HepG2 (cell line): Measurements from ENCODE around the gene CAMTA1. TPM values are rescaled to one million over a fixed set of nuclear protein-coding genes. Genes with fewer than 3 reads are reported as not detected.

Experiments
- ATAC-seq: fragments of 200-7000 bp; cut with Tn5 transposase; 3 replicates; pipeline ENCODE4 v1.9.1; 2020; ENCODE audit warnings: mild to moderate bottlenecking, moderate library complexity
- BruUV-seq: library from RNA; stranded (reverse); fragments of 400-500 nt; replicated peaks from 2 replicates; lab custom pipeline; 2021; lab: Mats Ljungman, UMichigan
- CTCF ChIA-PET: fragments of 300-600 bp; formaldehyde crosslinking; extraction: SDS; loops from one replicate; lab custom pipeline; 2021; ENCODE audit warnings: low total read pairs, inconsistent platforms, low intra/inter-chr PET ratio; lab: Yijun Ruan, JAX
- POLR2A ChIA-PET: fragments of 350-600 bp; sonication (Branson Sonifier 250); formaldehyde crosslinking; loops from one replicate; lab custom pipeline; 2020; ENCODE audit warnings: antibody characterized with exemption, inconsistent platforms; lab: Yijun Ruan, JAX
- DNase-seq: peaks from one replicate; pipeline ENCODE4 v3.0.0-alpha.2; 2015; ENCODE audit warnings: low spot score
- FAIRE-seq: peaks from 3 replicates; lab custom pipeline; 2011; peaks lifted over from hg19 to GRCh38; lab: Jason Lieb, UNC
- H2AFZ ChIP-seq: one replicate; pipeline ENCODE4 v1.6.1; 2011; ENCODE audit warnings: low read length, inconsistent platforms
- H3K27ac ChIP-seq: fragments of 300-600 bp; 3 replicates; pipeline ENCODE4 v1.8.0; 2011; ENCODE audit warnings: mixed run types, mild to moderate bottlenecking, mixed read lengths, low read length, inconsistent platforms; ENCODE audit not compliant: insufficient read depth; ENCODE audit errors: extremely low read length
- H3K27me3 ChIP-seq, 2 experiments: fragments of 200-600 bp in 1 of 2; 2 replicates in 1 of 2; 3 replicates in 1 of 2; pipeline versions ENCODE4 v1.6.0 to v1.8.0; 2011; ENCODE audit warnings: low read length in 2 of 2, mild to moderate bottlenecking in 2 of 2, moderate library complexity in 2 of 2, inconsistent platforms in 1 of 2; ENCODE audit not compliant: insufficient read depth in 2 of 2, control insufficient read depth in 1 of 2
- H3K36me3 ChIP-seq, 2 experiments: fragments of 200-600 bp in 1 of 2; replicated peaks in 1 of 2; 2 replicates in 1 of 2; 3 replicates in 1 of 2; pipeline versions ENCODE4 v1.5.1 to v1.8.0; 2011; ENCODE audit warnings: low read length in 2 of 2, inconsistent platforms in 1 of 2; ENCODE audit not compliant: insufficient read depth in 2 of 2, control insufficient read depth in 1 of 2
- H3K4me1 ChIP-seq: 2 replicates; pipeline ENCODE4 v1.5.1; 2012; ENCODE audit warnings: low read length, inconsistent platforms; ENCODE audit not compliant: insufficient read depth
- H3K4me2 ChIP-seq: 2 replicates; pipeline ENCODE4 v1.6.0; 2011; ENCODE audit warnings: low read depth, low read length, inconsistent platforms
- H3K4me3 ChIP-seq, 3 experiments: fragments of 200-600 bp in 1 of 3; sonication (generic), shearing (Covaris generic) in 1 of 3; replicated peaks in 1 of 3; 2 replicates each; pipeline ENCODE4 v1.5.1; 2011 to 2016; ENCODE audit warnings: low read length in 3 of 3, inconsistent platforms in 2 of 3, low read depth in 2 of 3, mild to moderate bottlenecking in 2 of 3, control low read depth in 1 of 3, mixed read lengths in 1 of 3; ENCODE audit not compliant: insufficient read depth in 1 of 3
- H3K79me2 ChIP-seq: one replicate; pipeline ENCODE4 v1.6.1; 2011; ENCODE audit warnings: low read length, inconsistent platforms; ENCODE audit not compliant: insufficient read depth
- H3K9ac ChIP-seq: 2 replicates; pipeline ENCODE4 v1.6.0; 2011; ENCODE audit warnings: mild to moderate bottlenecking, low read depth, low read length, inconsistent platforms; ENCODE audit not compliant: insufficient read depth
- H3K9me3 ChIP-seq: 2 replicates; pipeline ENCODE4 v1.5.1; 2012; ENCODE audit warnings: mild to moderate bottlenecking, low read length
- H4K20me1 ChIP-seq: 2 replicates; pipeline ENCODE4 v1.6.0; 2011; ENCODE audit warnings: inconsistent platforms, mild to moderate bottlenecking, low read length, moderate library complexity; ENCODE audit not compliant: insufficient read depth
- FOXA1 ChIP-seq, 2 experiments: fragments of 450-650 bp in 1 of 2; sonication (generic) in 1 of 2; formaldehyde crosslinking in 1 of 2; IDR thresholded peaks; 2 replicates each; pipeline versions ENCODE4 v1.4.0 to v1.6.1; 2016 to 2020; ENCODE audit warnings: missing genetic modification reagents in 1 of 2
- MAFK ChIP-seq, 2 experiments: IDR thresholded peaks in 1 of 2; conservative IDR thresholded peaks in 1 of 2; 2 replicates each; pipeline ENCODE4 v1.6.1; 2011; ENCODE audit warnings: improper control_type of control experiment in 2 of 2, low read length in 2 of 2
- POLR2AphosphoS2 ChIP-seq: IDR thresholded peaks from 2 replicates; pipeline ENCODE4 v1.6.1; 2011; ENCODE audit warnings: low read depth, low read length, improper control_type of control experiment
- PTBP1 ChIP-seq: fragments of 200-400 bp; formaldehyde crosslinking; IDR thresholded peaks from 2 replicates; pipeline ENCODE4 v1.6.1; 2018; ENCODE audit warnings: low read length, low read depth; ENCODE audit not compliant: poor library complexity, severe bottlenecking
- SP5 ChIP-seq: IDR thresholded peaks from 2 replicates; pipeline ENCODE4 v1.6.1; 2016; ENCODE audit warnings: low read depth, borderline replicate concordance
- ZNF234 ChIP-seq: sonication (generic); formaldehyde crosslinking; conservative IDR thresholded peaks from 2 replicates; pipeline ENCODE4 v1.5.1; 2020; ENCODE audit warnings: mild to moderate bottlenecking, missing genetic modification reagents
- ZNF367 ChIP-seq: sonication (generic); formaldehyde crosslinking; IDR thresholded peaks from 2 replicates; pipeline ENCODE4 v1.4.0; 2020; ENCODE audit warnings: missing genetic modification reagents, borderline replicate concordance
- ZNF430 ChIP-seq: sonication (generic); formaldehyde crosslinking; IDR thresholded peaks from 2 replicates; pipeline ENCODE4 v1.9.0; 2021; ENCODE audit warnings: mild to moderate bottlenecking, missing genetic modification reagents
- ZNF572 ChIP-seq: sonication (generic); formaldehyde crosslinking; IDR thresholded peaks from 2 replicates; pipeline ENCODE4 v1.5.1; 2020; ENCODE audit warnings: mild to moderate bottlenecking, missing genetic modification reagents
- ZNF672 ChIP-seq: sonication (generic); formaldehyde crosslinking; IDR thresholded peaks from 2 replicates; pipeline ENCODE4 v1.8.1; 2022; ENCODE audit warnings: missing genetic modification reagents
- ZNF782 ChIP-seq: sonication (generic); formaldehyde crosslinking; IDR thresholded peaks from 2 replicates; pipeline ENCODE4 v1.4.0; 2020; ENCODE audit warnings: missing genetic modification reagents, mild to moderate bottlenecking, borderline replicate concordance
- WGBS: methylation state at CpG from one replicate; pipeline ENCODE4 v1.1.6; 2017; ENCODE audit warnings: low lambda C conversion rate; 5-methylcytosine and 5-hydroxymethylcytosine counted together
- in situ Hi-C: cut with HindIII; loops from 2 replicates; pipeline ENCODE4 v1.10.0; 2017; ENCODE audit warnings: low pct_unique_long_range_greater_than_20kb; ENCODE audit not compliant: extremely low pct_ligation_motif_present
- intact Hi-C: fragments of 100-400 bp; cut with micrococcal nuclease; formaldehyde crosslinking; loops from one replicate; pipeline ENCODE4 v1.10.0; 2022; ENCODE audit not compliant: unreplicated experiment
- polyA plus RNA-seq, 8 experiments: library from polyadenylated mRNA; depleted of rRNA in 3 of 8; stranded (reverse) in 7 of 8; unstranded in 1 of 8; fragments of >200 nt; fragmentation: Illumina TruSeq in 4 of 8; extraction: Trizol in 4 of 8; gene quantifications; 2 replicates each; pipeline versions ENCODE4 v1.2.1 to v1.2.3, GENCODE V29; 2011 to 2016; ENCODE audit warnings: low read depth in 4 of 8, missing spikeins in 1 of 8, mixed read lengths in 1 of 8; ENCODE audit not compliant: insufficient read depth in 1 of 8
- total RNA-seq, 5 experiments: library from RNA; depleted of rRNA; stranded (reverse); fragments of >200 nt; fragmentation: Illumina TruSeq; extraction: Trizol; gene quantifications; 2 replicates each; pipeline ENCODE4 v1.2.3, GENCODE V29; 2016; ENCODE audit warnings: low read depth in 1 of 5
- TF ChIP-seq, protein P1 (sequence below): sonication (generic); formaldehyde crosslinking; conservative IDR thresholded peaks from 2 replicates; pipeline ENCODE4 v1.8.0; 2022; ENCODE audit warnings: low read depth, missing genetic modification reagents
- TF ChIP-seq, protein P2 (sequence below): sonication (generic); formaldehyde crosslinking; IDR thresholded peaks from 2 replicates; pipeline ENCODE4 v1.5.0; 2020; ENCODE audit warnings: missing genetic modification reagents

The CAMTA1 gene
- total and polyA plus RNA-seq, 2 of the 13 experiments (the other 11 are each of a cell fraction or from before 2014, with no cell fraction given): 25.0 to 36.4 TPM

- ChIA-PET CTCF (no interaction called here), POLR2A (no interaction called here)
- WGBS: 88% methylated on average over 2 of the region's 2 CpGs
Measured at GRCh38 chr1:7722670-7723012, 937.4 kb downstream of the CAMTA1 start.

GRCh38 chr1:7726623-7727022, 941.4 kb downstream of the CAMTA1 start:
- Histone ChIP-seq H3K27me3 (no peaks in the 10 kb centered on the region), H3K9me3 (no peaks in the 10 kb centered on the region), H3K4me2 (no peak overlapping the region), H3K27ac (no peak overlapping the region), H3K9ac (no peak overlapping the region), H3K4me1 (no peaks in the 10 kb centered on the region), H3K36me3 (no peaks in the 10 kb centered on the region), H3K79me2 (no peaks in the 10 kb centered on the region), H3K4me3 (no peak overlapping the region), H2AFZ (no peak overlapping the region), H4K20me1 (no peaks in the 10 kb centered on the region)
- WGBS: 88% methylated on average over 7 of the region's 7 CpGs
- DNase-seq: no peak
- FAIRE-seq: no peak
- TF ChIP-seq ZNF234 (CRISPR knock-in tag) (no peak), ZNF430 (CRISPR knock-in tag) (no peak), ZNF572 (CRISPR knock-in tag) (no peak), SP5 (CRISPR knock-in tag) (no peak), FOXA1 (IDR thresholded peaks at IDR 0.05) (no peak), FOXA1 (CRISPR knock-in tag; IDR thresholded peaks at IDR 0.05) (no peak), ZNF367 (CRISPR knock-in tag) (no peak), ZNF782 (CRISPR knock-in tag) (no peak), ZNF672 (CRISPR knock-in tag) (no peak), POLR2AphosphoS2 (no peak), PTBP1 (no peak)
- TF ChIP-seq, protein P1, sequence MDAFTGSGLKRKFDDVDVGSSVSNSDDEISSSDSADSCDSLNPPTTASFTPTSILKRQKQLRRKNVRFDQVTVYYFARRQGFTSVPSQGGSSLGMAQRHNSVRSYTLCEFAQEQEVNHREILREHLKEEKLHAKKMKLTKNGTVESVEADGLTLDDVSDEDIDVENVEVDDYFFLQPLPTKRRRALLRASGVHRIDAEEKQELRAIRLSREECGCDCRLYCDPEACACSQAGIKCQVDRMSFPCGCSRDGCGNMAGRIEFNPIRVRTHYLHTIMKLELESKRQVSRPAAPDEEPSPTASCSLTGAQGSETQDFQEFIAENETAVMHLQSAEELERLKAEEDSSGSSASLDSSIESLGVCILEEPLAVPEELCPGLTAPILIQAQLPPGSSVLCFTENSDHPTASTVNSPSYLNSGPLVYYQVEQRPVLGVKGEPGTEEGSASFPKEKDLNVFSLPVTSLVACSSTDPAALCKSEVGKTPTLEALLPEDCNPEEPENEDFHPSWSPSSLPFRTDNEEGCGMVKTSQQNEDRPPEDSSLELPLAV (CRISPR knock-in tag): no peak
- TF ChIP-seq, protein P2, sequence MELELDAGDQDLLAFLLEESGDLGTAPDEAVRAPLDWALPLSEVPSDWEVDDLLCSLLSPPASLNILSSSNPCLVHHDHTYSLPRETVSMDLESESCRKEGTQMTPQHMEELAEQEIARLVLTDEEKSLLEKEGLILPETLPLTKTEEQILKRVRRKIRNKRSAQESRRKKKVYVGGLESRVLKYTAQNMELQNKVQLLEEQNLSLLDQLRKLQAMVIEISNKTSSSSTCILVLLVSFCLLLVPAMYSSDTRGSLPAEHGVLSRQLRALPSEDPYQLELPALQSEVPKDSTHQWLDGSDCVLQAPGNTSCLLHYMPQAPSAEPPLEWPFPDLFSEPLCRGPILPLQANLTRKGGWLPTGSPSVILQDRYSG (CRISPR knock-in tag): no peak
- ChIA-PET POLR2A (interaction anchor here (0.7 kb wide), 1 partner anchor 36 kb away, joined by 5 read pairs; no protein-coding TSS in a partner anchor), CTCF (no interaction called here)
- no TSS peak for BruUV-seq
- no peak for ATAC-seq
- intact Hi-C loops (no loop called here), in situ Hi-C loops (no loop called here)

More at GRCh38 chr1:7722670-7723012, 937.4 kb downstream of the CAMTA1 start:
- Histone ChIP-seq H2AFZ (no peak overlapping the region), H3K9me3 (no peaks in the 10 kb centered on the region), H4K20me1 (no peaks in the 10 kb centered on the region), H3K36me3 (no peaks in the 10 kb centered on the region), H3K4me3 (no peak overlapping the region), H3K4me1 (peaks cover 10% of the 10 kb centered on the region), H3K4me2 (no peak overlapping the region), H3K27me3 (no peaks in the 10 kb centered on the region), H3K9ac (no peak overlapping the region), H3K27ac (no peak overlapping the region), H3K79me2 (no peaks in the 10 kb centered on the region)
- BruUV-seq: no TSS peak
- intact Hi-C loops: no loop called here
- DNase-seq (no peak), ATAC-seq (no peak), FAIRE-seq (no peak)
- in situ Hi-C loops: no loop called here
- no peak for TF ChIP-seq MAFK (conservative IDR thresholded peaks at IDR 0.05 in 1 of 2, IDR thresholded peaks at IDR 0.05 in 1 of 2; ENCODE audit: low read length in 2 of 2)
